H1 (cell line): ENCODE data around the gene FLT4. TPM values are rescaled to one million over a fixed set of nuclear protein-coding genes. Genes with fewer than 3 reads are reported as not detected.

Experiments used
- CBX5 ChIP-seq: fragments of 300-800, 300-1000 bp; sonication (generic); IDR thresholded peaks from 2 replicates; pipeline ENCODE4 v1.7.1; 2016; ENCODE audit warnings: antibody characterized with exemption, low read length, low read depth
- GABPA ChIP-seq: IDR thresholded peaks from 2 replicates; pipeline ENCODE4 v1.6.1; 2011; ENCODE audit warnings: mild to moderate bottlenecking, low read length, moderate library complexity, borderline replicate concordance; ENCODE audit not compliant: insufficient read depth
- RBBP5 ChIP-seq: IDR thresholded peaks from 2 replicates; pipeline ENCODE4 v1.7.1; 2012; ENCODE audit warnings: low read depth, mild to moderate bottlenecking, inconsistent platforms, low read length, moderate library complexity, borderline replicate concordance
- SAP30 ChIP-seq: fragments of 300-600 bp; sonication (generic); IDR thresholded peaks from 2 replicates; pipeline ENCODE4 v1.7.1; 2012; ENCODE audit warnings: low read length, moderate library complexity, mild to moderate bottlenecking, inconsistent platforms; ENCODE audit not compliant: insufficient read depth, insufficient replicate concordance
- SRF ChIP-seq: IDR thresholded peaks from 2 replicates; pipeline ENCODE4 v1.6.1; 2011; ENCODE audit warnings: mild to moderate bottlenecking, low read depth, low read length, moderate library complexity
- polyA plus RNA-seq, 7 experiments: library from polyadenylated mRNA; depleted of rRNA in 3 of 7; stranded (reverse) in 5 of 7; unstranded in 2 of 7; fragments of >200 nt in 5 of 7; fragments of 200-250 nt in 2 of 7; gene quantifications; 1 replicate in 5 of 7; 2 replicates in 1 of 7; 4 replicates in 1 of 7; pipeline versions ENCODE4 v1.2.1 to v1.2.3, GENCODE V29; 2011 to 2013; ENCODE audit warnings: missing spikeins in 2 of 7, mixed read lengths in 2 of 7
- total RNA-seq: library from RNA; stranded (reverse); fragmentation: NEBNext Ultra II Directional; extraction: Animal tissue kit (Norgen Biotek cat#: 25700); gene quantifications from 2 replicates; pipeline ENCODE4 v1.2.1, GENCODE V29; 2021

Gene FLT4
- total and polyA plus RNA-seq, 2 of the 8 experiments (the other 6 are each of a cell fraction or from before 2014, with no cell fraction given), result 6.5 to 7.7 TPM

DNA sequence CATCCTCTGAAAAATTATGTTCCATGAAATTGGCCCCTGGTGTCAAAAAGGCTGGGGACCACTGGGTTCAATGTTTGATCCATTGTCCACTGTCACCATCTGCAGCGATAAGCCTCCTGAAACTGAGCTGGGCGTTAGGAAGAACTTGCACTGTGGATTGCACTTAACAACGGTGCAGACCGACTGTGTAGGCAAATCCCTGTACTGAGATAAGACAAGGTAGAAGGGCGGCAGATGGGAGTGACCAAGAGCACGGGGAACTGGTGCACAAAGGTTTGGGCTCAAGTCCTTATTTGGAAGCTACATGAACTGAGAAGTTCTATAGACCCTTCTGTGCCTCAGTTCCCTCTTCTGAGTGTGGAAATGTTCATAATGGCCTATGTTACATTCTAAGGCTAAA lies 41.6 kb upstream of the FLT4 start (continued):
- TF ChIP-seq SAP30 (no peak), SRF (no peak), GABPA (no peak), RBBP5 (no peak), CBX5 (no peak)
